K562 treated with DMSO at 1 percent for 48 hours (cell line): Measurements from ENCODE around the gene ZNF846. TPM values are rescaled to one million over a fixed set of nuclear protein-coding genes. Genes with fewer than 3 reads are reported as not detected.

ENCODE experiments used
- total RNA-seq: library from RNA; unstranded; fragments of 300-600 nt; gene quantifications from 2 replicates; pipeline ENCODE4 v1.2.3, GENCODE V29; 2022; ENCODE audit warnings: low replicate concordance; ENCODE audit errors: extremely low read depth

Gene ZNF846
- total RNA-seq = not detected in 2 replicates

GRCh38 chr19:9768175-9769112, at the start of gene ZNF846:
Gene ZNF846, minus strand, starts transcription at chr19:9768738. Its CDS starts 3,788 bp downstream, at chr19:9764950.

Other genes with a start within 250 kb of the ZNF846 start
- gene ZNF426, start 230.1 kb downstream of the ZNF846 start, total RNA-seq = not detected in 2 replicates
- gene ZNF121, start 184.2 kb downstream of the ZNF846 start, total RNA-seq = not detected in 2 replicates
- gene ZNF561, start 147.5 kb downstream of the ZNF846 start, total RNA-seq = not detected in 2 replicates
- gene ZNF562, start 93.6 kb downstream of the ZNF846 start, total RNA-seq = not detected in 2 replicates
- gene FBXL12, start 50.3 kb upstream of the ZNF846 start, total RNA-seq = not detected in 2 replicates
- gene UBL5, start 59.2 kb upstream of the ZNF846 start, total RNA-seq = not detected in 2 replicates
- gene PIN1, start 66.6 kb upstream of the ZNF846 start, total RNA-seq = not detected in 2 replicates
- gene OLFM2, start 167.8 kb upstream of the ZNF846 start, total RNA-seq = not detected in 2 replicates
- gene COL5A3, start 241.8 kb upstream of the ZNF846 start, total RNA-seq = not detected in 2 replicates
- gene RDH8, start 244.7 kb upstream of the ZNF846 start, total RNA-seq = not detected in 2 replicates